Measurements from ENCODE around the gene RNF220. TPM values are rescaled to one million over a fixed set of nuclear protein-coding genes. Genes with fewer than 3 reads are reported as not detected.

The RNF220 gene
- total RNA-seq, 1 donor from 2014 or later, result 72.5 TPM

DNA sequence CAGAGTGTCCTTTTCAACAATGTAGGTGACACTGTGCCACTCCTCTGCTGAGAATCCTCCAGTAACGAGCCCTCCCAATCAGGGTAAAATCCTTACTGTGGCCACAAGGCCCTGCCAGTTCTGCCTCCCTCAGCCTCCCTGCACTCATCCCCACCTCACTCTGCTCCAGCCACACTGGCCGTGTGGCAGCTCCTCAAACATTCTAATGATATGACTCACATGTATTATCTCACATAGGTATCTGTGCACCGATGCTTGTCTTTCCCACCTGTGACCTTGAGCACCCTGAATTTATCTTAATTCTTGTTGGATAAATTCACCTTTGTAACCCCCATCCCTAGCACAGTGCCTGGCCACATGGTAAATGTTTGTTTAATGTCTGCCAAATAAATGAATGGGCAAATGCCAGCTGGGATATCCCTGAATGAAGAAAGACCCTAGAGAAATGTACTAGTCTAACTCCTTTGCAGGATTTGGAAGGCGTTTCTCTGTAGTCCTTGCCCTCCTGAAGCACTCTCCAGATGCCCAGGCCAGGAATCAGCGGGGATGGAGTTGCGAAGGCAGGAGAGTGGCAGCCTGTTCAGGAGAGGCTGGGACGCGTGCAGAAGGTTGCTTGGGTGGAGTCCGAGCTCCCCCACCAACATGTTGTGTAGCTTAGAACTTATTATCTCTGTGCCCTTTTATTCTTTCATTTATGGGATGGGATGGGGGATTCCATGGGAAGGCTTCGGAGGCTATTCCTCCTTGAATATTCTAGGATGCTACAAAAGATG lies 163.3 kb downstream of the RNF220 start:
- intact Hi-C loops (cut with DNase I), result no loop called here
- no peaks in the 10 kb centered on the region for H3K4me1 ChIP-seq
- no peak overlapping the region for H3K27ac ChIP-seq
- no peak for ATAC-seq
- no peak for DNase-seq
- no peaks in the 10 kb centered on the region for H3K27me3 ChIP-seq (ENCODE audit: low read depth)
- H3K36me3 ChIP-seq, result no peaks in the 10 kb centered on the region
- TF ChIP-seq CTCF (IDR thresholded peaks at IDR 0.05), result no peak
- no peaks in the 10 kb centered on the region for H3K9me3 ChIP-seq
- no peak overlapping the region for H3K4me3 ChIP-seq

GRCh38 chr1:44569491-44569890 lies 164.4 kb downstream of the RNF220 start:
- ATAC-seq, result no peak
- DNase-seq, result no peak
- TF ChIP-seq CTCF (IDR thresholded peaks at IDR 0.05), result no peak
- H3K36me3 ChIP-seq, result no peaks in the 10 kb centered on the region
- H3K4me1 ChIP-seq, result no peaks in the 10 kb centered on the region
- no peaks in the 10 kb centered on the region for H3K9me3 ChIP-seq
- intact Hi-C loops (cut with DNase I), result no loop called here
- no peak overlapping the region for H3K4me3 ChIP-seq
- no peaks in the 10 kb centered on the region for H3K27me3 ChIP-seq (ENCODE audit: low read depth)
- no peak overlapping the region for H3K27ac ChIP-seq

GRCh38 chr1:44571712-44572571 lies 166.9 kb downstream of the RNF220 start:
- Histone ChIP-seq H3K9me3 (no peaks in the 10 kb centered on the region), H3K4me3 (no peak overlapping the region), H3K27me3 (ENCODE audit: low read depth) (no peaks in the 10 kb centered on the region), H3K27ac (no peak overlapping the region), H3K36me3 (no peaks in the 10 kb centered on the region), H3K4me1 (peaks cover 5% of the 10 kb centered on the region)
- peak; percentile 48 for TF ChIP-seq CTCF (IDR thresholded peaks at IDR 0.05)
- ATAC-seq (peak in 1 of 2 donors; percentile 40), DNase-seq (no peak)
- intact Hi-C loops (cut with DNase I), result no loop called here

GRCh38 chr1:44572572-44572879 lies 167.5 kb downstream of the RNF220 start:
- Histone ChIP-seq H3K27me3 (ENCODE audit: low read depth) (no peaks in the 10 kb centered on the region), H3K9me3 (no peaks in the 10 kb centered on the region), H3K27ac (no peak overlapping the region), H3K4me3 (no peak overlapping the region), H3K36me3 (no peaks in the 10 kb centered on the region), H3K4me1 (peaks cover 9% of the 10 kb centered on the region)
- intact Hi-C loops (cut with DNase I), result no loop called here
- ATAC-seq (no peak), DNase-seq (no peak)
- no peak for TF ChIP-seq CTCF (IDR thresholded peaks at IDR 0.05)

GRCh38 chr1:44575396-44575795 lies 170.3 kb downstream of the RNF220 start:
- no peak for ATAC-seq
- no peaks in the 10 kb centered on the region for H3K9me3 ChIP-seq
- intact Hi-C loops (cut with DNase I), result no loop called here
- H3K36me3 ChIP-seq, result no peaks in the 10 kb centered on the region
- no peaks in the 10 kb centered on the region for H3K27me3 ChIP-seq (ENCODE audit: low read depth)
- peaks cover 9% of the 10 kb centered on the region for H3K4me1 ChIP-seq
- DNase-seq, result no peak
- H3K27ac ChIP-seq, result no peak overlapping the region
- H3K4me3 ChIP-seq, result no peak overlapping the region
- no peak for TF ChIP-seq CTCF (IDR thresholded peaks at IDR 0.05)

All from lower lobe of right lung (tissue), 2 donors.